Effector CD4-positive, alpha-beta T cell (primary cell): ENCODE measurements around the gene THAP10.
"Not testable (repeated sequence)": the region's sequence is repeated elsewhere in the genome, so short reads cannot be mapped to it uniquely, and the experiment has no call there.

Experiments used
- DNase-seq: peaks from one replicate; pipeline ENCODE4 v3.0.0-alpha.2; 2020
- total RNA-seq: gene quantifications from one replicate; lab custom pipeline; 2026; lab: John Stamatoyannopoulos, UW

Gene THAP10
- total RNA-seq, result 0.94 reads per million

- DNase-seq, result no peak
Observed at GRCh38 chr15:70892002-70892911, at the start of gene THAP10, which contains the start of gene LRRC49. TSS of gene THAP10 (minus strand) at chr15:70892433. CDS start at chr15:70892272, 161 bp downstream. TSS of gene LRRC49 (plus strand) at chr15:70892826. CDS start at chr15:70892895, 69 bp downstream.

GRCh38 chr15:70936326-70936725, 44.1 kb upstream of the THAP10 start:
- no peak for DNase-seq

- no peak for DNase-seq
Observed at GRCh38 chr15:70935631-70936030, 43.4 kb upstream of the THAP10 start.

- DNase-seq, result no peak
Observed at GRCh38 chr15:70933411-70933810, 41.2 kb upstream of the THAP10 start.

- DNase-seq, result no peak
Observed at GRCh38 chr15:70932397-70932796, 40.2 kb upstream of the THAP10 start.

- no peak for DNase-seq
Observed at GRCh38 chr15:70931821-70932220, 39.6 kb upstream of the THAP10 start.

- DNase-seq, result not testable (repeated sequence)
Observed at GRCh38 chr15:70926914-70927313, 34.7 kb upstream of the THAP10 start.

- DNase-seq, result no peak
Observed at GRCh38 chr15:70923311-70924080, 31.3 kb upstream of the THAP10 start.

GRCh38 chr15:70922119-70922518, 29.9 kb upstream of the THAP10 start:
- DNase-seq, result no peak

- no peak for DNase-seq
Observed at GRCh38 chr15:70920981-70921696, 28.9 kb upstream of the THAP10 start.

GRCh38 chr15:70917955-70918354, 25.7 kb upstream of the THAP10 start:
- DNase-seq, result no peak

GRCh38 chr15:70916531-70916930, 24.3 kb upstream of the THAP10 start:
- DNase-seq, result no peak

- no peak for DNase-seq
Observed at GRCh38 chr15:70912187-70912586, 20.0 kb upstream of the THAP10 start.

GRCh38 chr15:70910958-70911357, 18.7 kb upstream of the THAP10 start:
- DNase-seq, result no peak

GRCh38 chr15:70907784-70908471, 15.7 kb upstream of the THAP10 start:
- DNase-seq, result no peak

GRCh38 chr15:70906842-70907241, 14.6 kb upstream of the THAP10 start:
- DNase-seq, result no peak

- DNase-seq, result no peak
Observed at GRCh38 chr15:70902107-70902506, 9.9 kb upstream of the THAP10 start.

GRCh38 chr15:70892912-70893560, 803 bp upstream of the THAP10 start:
- DNase-seq, result no peak

GRCh38 chr15:70882361-70882760, 9.9 kb downstream of the THAP10 start:
- no peak for DNase-seq

- no peak for DNase-seq
Observed at GRCh38 chr15:70880781-70881180, 11.5 kb downstream of the THAP10 start.

GRCh38 chr15:70879401-70879800, 12.8 kb downstream of the THAP10 start:
- DNase-seq, result no peak

- DNase-seq, result no peak
Observed at GRCh38 chr15:70876683-70877082, 15.6 kb downstream of the THAP10 start.
